NCI-H1092 (cell line): ENCODE data around the gene EREG.
"Not testable (repeated sequence)": the region's sequence is repeated elsewhere in the genome, so short reads cannot be mapped to it uniquely, and the experiment has no call there.

Source experiments
- DNase-seq: peaks from one replicate; lab custom pipeline; 2025; lab: John Stamatoyannopoulos, UW

The EREG gene

GRCh38 chr4:74364652-74365491 is at the start of gene EREG:
TSS of gene EREG (plus strand) at chr4:74365145. CDS start at chr4:74365309, 164 bp downstream.
- DNase-seq = no peak

GRCh38 chr4:74315376-74315775 is 49.6 kb upstream of the EREG start:
- no peak for DNase-seq

GRCh38 chr4:74316397-74316796 is 48.5 kb upstream of the EREG start:
- no peak for DNase-seq

DNA sequence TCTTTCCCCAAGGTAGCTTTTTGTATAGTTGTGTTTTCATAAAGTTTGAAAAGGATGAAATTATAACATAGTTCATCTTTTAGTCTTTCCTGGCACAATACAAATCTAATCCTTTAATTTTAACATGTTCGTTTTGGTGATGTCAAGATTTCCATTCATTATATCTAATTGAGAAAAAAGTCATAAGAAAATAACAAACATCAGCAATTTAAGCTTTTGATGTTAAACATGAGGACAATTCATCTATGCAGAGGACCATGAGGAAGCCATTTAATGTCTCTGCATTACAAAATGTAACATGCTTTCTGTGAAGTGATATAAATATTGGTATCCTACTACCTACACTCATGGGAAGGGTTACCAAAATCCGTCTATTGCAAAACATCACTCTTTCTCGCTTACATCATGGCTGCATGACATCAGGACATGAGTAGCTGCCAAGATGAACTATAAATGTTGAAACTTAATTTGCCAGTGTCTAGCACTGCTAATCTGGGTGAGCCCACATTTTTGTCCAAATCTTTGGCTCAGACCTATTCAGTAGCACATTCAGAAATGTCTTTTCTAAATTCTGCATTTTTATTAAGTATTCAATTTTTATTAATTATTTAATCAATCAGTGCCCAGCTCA is 47.2 kb upstream of the EREG start:
- no peak for DNase-seq

GRCh38 chr4:74318276-74318675 is 46.7 kb upstream of the EREG start:
- no peak for DNase-seq

GRCh38 chr4:74319470-74319869 is 45.5 kb upstream of the EREG start:
- DNase-seq = no peak

- DNase-seq = no peak
Observed at GRCh38 chr4:74320559-74321118, 44.3 kb upstream of the EREG start.

- no peak for DNase-seq
Observed at GRCh38 chr4:74322301-74322700, 42.6 kb upstream of the EREG start.

- DNase-seq = no peak
Observed at GRCh38 chr4:74323663-74324062, 41.3 kb upstream of the EREG start.

DNA sequence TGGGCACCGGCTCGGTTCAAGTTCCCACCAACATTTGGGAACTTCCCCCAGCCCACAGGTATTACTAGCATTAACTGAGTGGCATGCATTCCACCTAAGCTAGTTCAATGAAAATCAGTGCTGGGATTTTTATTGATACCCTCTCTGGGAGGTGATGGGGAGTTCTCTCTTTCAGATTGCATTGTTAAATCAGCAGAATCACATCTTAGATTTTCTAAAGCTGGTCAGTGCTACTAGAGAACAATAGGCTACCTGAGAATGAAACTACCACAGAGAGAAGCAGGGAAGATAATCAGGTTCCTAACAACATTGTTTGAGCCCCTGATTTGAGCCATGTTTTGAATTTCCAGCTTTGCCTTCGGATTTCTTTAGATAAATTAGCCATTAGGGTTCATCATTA is 40.7 kb upstream of the EREG start:
- DNase-seq = no peak

DNA sequence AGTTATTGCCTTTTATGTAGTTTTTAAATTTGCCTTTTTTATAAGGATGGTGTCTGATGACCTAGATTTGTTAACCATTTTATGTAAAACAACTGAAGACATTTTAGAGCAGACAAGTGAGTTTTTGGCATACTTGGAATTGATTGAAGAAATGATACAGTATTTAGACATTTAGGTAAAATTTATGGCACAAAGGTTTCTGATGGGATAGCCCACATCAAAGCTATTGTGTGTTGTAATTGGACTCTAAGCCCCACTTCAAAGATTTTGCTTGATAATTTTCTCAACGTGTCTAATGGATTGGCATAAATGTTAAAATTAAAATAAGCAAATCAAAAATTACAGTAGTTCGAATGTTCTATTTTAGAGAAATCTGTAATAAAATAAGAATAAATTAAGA is 39.1 kb upstream of the EREG start:
- DNase-seq = no peak

DNA sequence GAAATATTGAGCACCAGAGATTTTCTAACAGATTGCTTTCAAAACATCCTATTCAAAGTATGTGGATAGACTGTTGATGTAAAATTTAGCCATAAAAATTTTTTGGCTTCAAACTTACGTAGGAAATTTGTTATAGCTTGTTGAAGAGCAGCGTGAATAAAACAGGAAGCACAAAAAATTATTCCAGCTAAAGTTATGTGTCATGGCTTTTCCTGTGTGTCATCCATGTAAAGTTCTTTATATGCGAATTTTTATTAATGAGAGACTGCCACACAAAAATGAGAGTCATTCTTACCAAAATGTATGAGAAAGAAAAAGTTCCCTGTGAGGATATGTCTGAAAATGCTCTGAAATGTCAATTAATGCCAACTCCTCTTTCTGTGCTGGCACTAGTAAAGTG is 37.2 kb upstream of the EREG start:
- no peak for DNase-seq

DNA sequence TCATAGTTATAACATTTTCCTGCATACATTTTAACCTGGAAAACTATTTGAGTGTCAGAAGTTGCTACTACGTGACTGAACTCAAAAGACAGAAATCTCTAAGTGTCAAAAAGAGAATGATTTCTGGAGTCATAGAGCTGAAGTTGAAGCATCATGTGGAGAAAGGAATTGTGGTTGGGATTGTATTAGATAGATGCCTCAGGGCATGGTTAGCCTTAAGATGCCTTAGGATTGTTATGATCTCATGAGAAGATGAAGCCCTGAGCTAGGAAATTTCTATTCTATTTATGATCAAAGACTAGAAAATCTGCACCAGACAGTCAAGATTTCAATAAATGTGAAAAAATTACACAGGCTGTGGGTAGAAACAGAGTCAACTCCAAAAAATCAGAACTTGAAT is 36.4 kb upstream of the EREG start:
- DNase-seq = no peak

GRCh38 chr4:74329307-74329706 is 35.6 kb upstream of the EREG start:
- no peak for DNase-seq

- DNase-seq = no peak
Observed at GRCh38 chr4:74330295-74330750, 34.6 kb upstream of the EREG start.

GRCh38 chr4:74331252-74331651 is 33.7 kb upstream of the EREG start:
- no peak for DNase-seq

DNA sequence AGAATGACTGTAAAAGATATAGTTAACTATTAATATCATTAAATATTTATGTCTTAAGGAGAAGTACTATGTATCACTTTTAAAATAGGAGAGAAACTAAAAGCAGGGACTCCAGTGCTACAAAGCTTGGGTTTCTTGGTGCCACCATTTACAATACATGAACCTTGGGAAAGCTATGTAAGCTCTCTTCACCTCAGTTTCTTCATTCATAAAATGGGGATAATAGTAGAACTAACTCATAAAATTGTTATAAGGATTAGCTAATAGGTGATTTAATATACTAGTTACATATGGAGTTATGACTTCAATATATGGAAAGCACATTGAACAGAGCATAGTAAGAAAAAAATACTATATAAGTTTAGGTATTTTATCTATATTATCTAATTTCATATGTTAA is 33.0 kb upstream of the EREG start:
- no peak for DNase-seq

DNA sequence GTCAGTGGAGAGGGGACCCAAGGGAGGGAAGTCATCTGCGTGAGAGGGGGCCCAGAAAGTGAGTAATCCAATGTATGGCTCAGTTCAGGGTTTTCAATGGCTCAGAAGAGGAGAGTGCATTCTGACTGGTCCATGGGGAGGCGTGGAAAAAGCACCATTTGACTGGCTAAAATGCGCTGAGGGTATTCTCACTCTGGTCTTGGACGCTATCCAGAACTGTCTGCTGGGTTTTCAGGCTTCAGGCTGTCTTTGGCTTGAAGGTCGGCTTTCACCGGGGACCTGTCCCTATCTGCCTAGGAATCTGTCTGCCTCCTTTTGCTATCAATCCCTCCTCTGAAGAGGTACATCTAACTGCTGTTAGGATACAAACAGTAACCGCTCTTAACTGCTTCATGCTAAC is 30.3 kb upstream of the EREG start:
- no peak for DNase-seq

DNA sequence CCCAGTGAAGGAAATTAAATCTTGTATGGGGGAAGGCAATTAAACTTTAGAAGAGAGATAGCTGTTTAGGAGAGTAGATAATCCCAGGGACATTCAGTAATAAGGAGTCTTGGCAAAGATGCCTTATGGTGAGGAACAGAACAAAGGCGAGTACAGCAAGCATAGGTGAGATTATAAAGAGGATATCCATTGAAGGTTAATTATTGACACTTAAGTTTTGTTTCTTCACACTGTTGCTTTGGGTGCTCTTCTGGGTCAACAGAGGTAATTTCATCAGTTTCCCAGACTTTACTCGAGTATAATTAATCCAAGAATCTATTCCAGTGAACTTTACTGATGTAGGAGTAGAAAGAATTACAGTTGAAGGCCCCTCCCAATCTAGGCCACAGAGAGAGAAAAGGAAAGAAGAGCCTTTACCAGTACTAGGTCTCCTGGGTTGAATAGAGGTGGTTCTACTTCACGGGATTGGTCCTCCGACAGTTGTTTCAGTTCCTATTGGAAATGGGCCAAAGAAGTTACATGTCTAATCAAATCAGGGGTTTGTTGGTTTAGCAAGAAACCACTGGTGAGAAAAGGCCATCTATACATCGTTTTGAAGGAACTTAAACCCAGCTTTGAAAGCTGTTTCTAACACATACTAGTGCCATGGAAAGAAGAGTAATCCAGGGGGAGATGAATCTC is 29.5 kb upstream of the EREG start:
- no peak for DNase-seq

- DNase-seq = no peak
Observed at GRCh38 chr4:74338792-74339333, 26.1 kb upstream of the EREG start.

- no peak for DNase-seq
Observed at GRCh38 chr4:74339501-74339900, 25.4 kb upstream of the EREG start.

DNA sequence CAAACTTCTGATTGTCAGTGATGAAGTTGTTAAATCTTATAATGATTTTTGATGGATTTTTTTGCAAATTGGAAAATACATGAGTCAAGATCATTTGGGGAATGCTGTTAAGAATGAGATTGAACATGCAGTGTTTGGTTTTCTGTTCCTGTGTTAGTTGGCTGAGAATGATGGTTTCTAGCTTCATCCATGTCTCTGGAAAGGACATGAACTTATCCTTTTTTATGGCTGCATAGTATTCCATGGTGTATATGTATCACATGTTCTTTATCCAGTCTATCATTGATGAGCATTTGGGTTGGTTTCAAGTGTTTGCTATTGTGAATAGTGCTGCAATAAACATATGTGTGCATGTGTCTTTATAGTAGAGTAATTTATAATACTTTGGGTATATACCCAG is 24.5 kb upstream of the EREG start:
- not testable (repeated sequence) for DNase-seq
